ENCODE data around the gene RNF130. TPM values are rescaled to one million over a fixed set of nuclear protein-coding genes. Genes with fewer than 3 reads are reported as not detected.

RNF130 gene
- total and polyA plus RNA-seq, 9 of the 15 experiments (the other 6 are each of a cell fraction or from before 2014, with no cell fraction given): 5.8 to 39.4 (median 27.1) TPM

DNA sequence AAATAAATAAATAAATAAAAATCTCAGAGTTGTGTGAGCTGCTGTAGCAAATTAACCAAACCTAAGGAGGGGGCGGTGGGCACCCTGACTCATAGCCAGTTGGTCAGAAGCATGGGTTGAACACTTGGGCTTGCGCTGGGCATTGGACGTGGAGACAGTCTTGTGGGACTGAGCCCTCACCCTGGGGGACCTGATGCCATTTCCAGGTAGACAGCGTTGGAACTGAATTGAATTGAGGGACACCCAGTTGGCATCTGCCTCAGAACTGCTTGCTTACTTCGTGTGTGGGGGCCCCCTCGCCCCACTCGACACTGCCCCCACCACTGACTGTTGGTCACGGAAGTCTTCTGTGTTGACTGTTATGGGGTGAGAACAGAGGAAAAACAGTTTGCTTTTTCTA is 144.9 kb downstream of the RNF130 start (continued):
- TF ChIP-seq PML (IDR thresholded peaks at IDR 0.05; ENCODE audit: low read length): no peak

DNA sequence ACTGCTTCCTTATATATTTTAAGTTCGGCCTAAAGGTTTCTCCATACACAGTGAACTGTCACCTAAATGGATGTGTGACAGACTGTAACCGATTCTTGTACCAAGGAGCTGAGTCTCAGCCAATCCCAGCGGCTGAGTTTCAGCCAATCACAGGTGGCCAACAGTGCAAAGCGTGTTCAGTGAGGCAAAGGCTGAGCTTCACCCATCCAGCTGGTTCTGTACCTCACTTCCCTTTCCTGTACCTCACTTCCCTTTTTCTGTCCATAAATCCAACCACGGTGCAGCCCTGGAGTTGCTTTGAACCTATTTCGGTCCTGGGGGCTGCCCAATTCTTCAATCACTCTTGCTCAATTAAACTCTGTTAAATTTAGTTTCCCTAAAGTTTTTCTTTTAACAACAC is 148.1 kb downstream of the RNF130 start:
- POLR2A ChIA-PET: no interaction called here
- FAIRE-seq: no peak
- no peak overlapping the region for H3K27ac ChIP-seq (ENCODE audit: extremely low read depth, low read depth, low read length)
- TF ChIP-seq ZNF431 (CRISPR knock-in tag; IDR thresholded peaks at IDR 0.05) (no peak), TFAP4 (CRISPR knock-in tag; IDR thresholded peaks at IDR 0.05; ENCODE audit: borderline replicate concordance) (peak; percentile 57; the same call in 1 of the 2 replicates), SPI1 (IDR thresholded peaks at IDR 0.05; ENCODE audit: borderline replicate concordance, low read depth, low read length) (peak; percentile 98), TCF7 (IDR thresholded peaks at IDR 0.05; ENCODE audit: borderline replicate concordance) (no peak), PKNOX1 (IDR thresholded peaks at IDR 0.05) (peak; percentile 14; the same call in 1 of the 2 replicates), EHMT2 (IDR thresholded peaks at IDR 0.05) (0 out of 2 replicates have a peak, but pooled peaks have one; percentile 38), CREM (IDR thresholded peaks at IDR 0.05; ENCODE audit: low read depth) (peak; percentile 65), L3MBTL2 (IDR thresholded peaks at IDR 0.05) (peak; percentile 36; the same call in 1 of the 2 replicates)
- TF ChIP-seq, protein P1, sequence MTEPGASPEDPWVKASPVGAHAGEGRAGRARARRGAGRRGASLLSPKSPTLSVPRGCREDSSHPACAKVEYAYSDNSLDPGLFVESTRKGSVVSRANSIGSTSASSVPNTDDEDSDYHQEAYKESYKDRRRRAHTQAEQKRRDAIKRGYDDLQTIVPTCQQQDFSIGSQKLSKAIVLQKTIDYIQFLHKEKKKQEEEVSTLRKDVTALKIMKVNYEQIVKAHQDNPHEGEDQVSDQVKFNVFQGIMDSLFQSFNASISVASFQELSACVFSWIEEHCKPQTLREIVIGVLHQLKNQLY (CRISPR knock-in tag; conservative IDR thresholded peaks at IDR 0.05): no peak

More for the DNA sequence above, 148.1 kb downstream of the RNF130 start:
- Histone ChIP-seq H3K9me1 (ENCODE audit: control insufficient read depth, insufficient read depth, low read length) (no peaks in the 10 kb centered on the region), H3K36me3 (ENCODE audit: control insufficient read depth, insufficient read depth, low read length) (no peaks in the 10 kb centered on the region), H3K9me3 (replicated peaks; ENCODE audit: control insufficient read depth, insufficient read depth, low read depth, low read length) (no peaks in the 10 kb centered on the region), H3K4me3 (no peak overlapping the region), H3K4me2 (ENCODE audit: insufficient read depth, low read length) (no peak overlapping the region), H3K79me2 (ENCODE audit: control insufficient read depth, insufficient read depth, low read length) (no peaks in the 10 kb centered on the region), H3K27me3 (ENCODE audit: control insufficient read depth in 2 of 2, insufficient read depth in 2 of 2, low read length in 2 of 2) (peaks cover 33 to 44% of the 10 kb centered on the region in 2 experiments), H3K9ac (ENCODE audit: insufficient read depth in 1 of 2, low read depth in 2 of 2, low read length in 2 of 2) (no peak overlapping the region), H2AFZ (ENCODE audit: low read depth, low read length) (peak overlapping the region; percentile 40; the same call in 1 of the 2 replicates), H4K20me1 (replicated peaks; ENCODE audit: control insufficient read depth, insufficient read depth, low read length) (no peaks in the 10 kb centered on the region), H3K4me1 (replicated peaks in 1 of 2; ENCODE audit: control insufficient read depth in 2 of 2, insufficient read depth in 2 of 2, low read length in 2 of 2) (peaks cover 0 to 4% of the 10 kb centered on the region in 2 experiments; a peak in 2 of 5 replicates)
- ATAC-seq: peak; percentile 53; the same call in 2 of the 3 replicates
- 5% methylated on average over 5 of the region's 6 CpGs for WGBS (ENCODE audit: insufficient coverage, low coverage, missing lambda C conversion rate)
- no TSS peak for BruUV-seq (replicated peaks)
- intact Hi-C loops (cut with micrococcal nuclease) (no loop called here), in situ Hi-C loops (cut with MboI) (no loop called here)
- peak in 2 of 4 experiments; percentile 24 to 25 for DNase-seq (ENCODE audit: extremely low read depth in 1 of 4, low spot score in 3 of 4)
- CTCF ChIA-PET (ENCODE audit: low intra/inter-chr PET ratio): no interaction called here
